Panc1 (cell line): ENCODE results near the gene C6orf89. TPM values are rescaled to one million over a fixed set of nuclear protein-coding genes. Genes with fewer than 3 reads are reported as not detected.

Experiments used
- ATAC-seq: fragments of 200-7000 bp; cut with Tn5 transposase; 2 replicates; pipeline ENCODE4 v1.9.1; 2020; ENCODE audit warnings: mild to moderate bottlenecking, moderate library complexity
- BruUV-seq: library from RNA; stranded (reverse); fragments of 400-500 nt; replicated peaks from 2 replicates; lab custom pipeline; 2021; lab: Mats Ljungman, UMichigan
- CTCF ChIA-PET: fragments of 300-600 bp; sonication (Branson Sonifier 250); formaldehyde crosslinking; loops from one replicate; lab custom pipeline; 2022; ENCODE audit warnings: antibody characterized with exemption; lab: Charles Lee
- POLR2A ChIA-PET: fragments of 300-600 bp; sonication (Branson Sonifier 250); formaldehyde crosslinking; loops from one replicate; lab custom pipeline; 2022; ENCODE audit warnings: antibody characterized with exemption; lab: Charles Lee
- DNase-seq: peaks from one replicate; pipeline ENCODE4 v3.0.0-alpha.2; 2010; ENCODE audit warnings: low read depth, low spot score
- H3K27ac ChIP-seq: 2 replicates; pipeline ENCODE4 v1.5.1; 2011; ENCODE audit warnings: mild to moderate bottlenecking, low read length, inconsistent platforms
- H3K27me3 ChIP-seq: fragments of 200-500 bp; sonication (Bioruptor generic); 2 replicates; pipeline ENCODE4 v1.6.0; 2014; ENCODE audit warnings: low read length, inconsistent platforms; ENCODE audit not compliant: control insufficient read depth, insufficient read depth
- H3K36me3 ChIP-seq: fragments of 200-500 bp; sonication (Bioruptor generic); 2 replicates; pipeline ENCODE4 v1.5.1; 2014; ENCODE audit warnings: inconsistent platforms, mild to moderate bottlenecking, low read length, moderate library complexity; ENCODE audit not compliant: control insufficient read depth, insufficient read depth
- H3K4me1 ChIP-seq: 2 replicates; pipeline ENCODE4 v1.5.1; 2011; ENCODE audit warnings: inconsistent platforms, mild to moderate bottlenecking, low read length, moderate library complexity; ENCODE audit not compliant: control insufficient read depth, insufficient read depth
- H3K4me3 ChIP-seq, 2 experiments: 2 replicates each; pipeline ENCODE4 v1.5.1; 2011 to 2012; ENCODE audit warnings: low read depth in 2 of 2, low read length in 2 of 2, mild to moderate bottlenecking in 2 of 2, inconsistent platforms in 1 of 2, moderate library complexity in 1 of 2
- H3K9me3 ChIP-seq: fragments of 200-500 bp; sonication (Bioruptor generic); 2 replicates; pipeline ENCODE4 v1.5.1; 2014; ENCODE audit warnings: low read depth, mild to moderate bottlenecking, inconsistent platforms, low read length, moderate library complexity; ENCODE audit not compliant: control insufficient read depth, insufficient read depth
- POLR2AphosphoS5 ChIP-seq: IDR thresholded peaks from 2 replicates; pipeline ENCODE4 v1.6.1; 2012; ENCODE audit warnings: mild to moderate bottlenecking, low read depth, low read length, moderate library complexity
- SIN3A ChIP-seq: IDR thresholded peaks from 2 replicates; pipeline ENCODE4 v1.6.1; 2012; ENCODE audit warnings: low read depth, mild to moderate bottlenecking, low read length, moderate library complexity, borderline replicate concordance; ENCODE audit not compliant: insufficient read depth
- TCF7L2 ChIP-seq: IDR thresholded peaks from 2 replicates; pipeline ENCODE4 v1.6.1; 2011; ENCODE audit warnings: mild to moderate bottlenecking, low read depth, low read length, inconsistent platforms
- in situ Hi-C: cut with HindIII; loops from 2 replicates; pipeline ENCODE4 v1.10.0; 2016; ENCODE audit warnings: low sequenced_read_pairs, low pct_unique_long_range_greater_than_20kb
- intact Hi-C: fragments of 100-400 bp; cut with micrococcal nuclease; formaldehyde crosslinking; loops from one replicate; pipeline ENCODE4 v1.10.0; 2022; ENCODE audit not compliant: unreplicated experiment
- total RNA-seq: library from RNA; stranded (reverse); gene quantifications from one replicate; pipeline ENCODE4 v1.2.1, GENCODE V29; 2021; ENCODE audit not compliant: unreplicated experiment
- TF ChIP-seq, protein P1 (sequence below): fragments of 450-650 bp; IDR thresholded peaks from 2 replicates; pipeline ENCODE4 v1.5.1; 2017; ENCODE audit warnings: mild to moderate bottlenecking
- TF ChIP-seq, protein P2 (sequence below), 2 experiments: IDR thresholded peaks; 2 replicates each; pipeline ENCODE4 v1.6.1; 2011 to 2012; ENCODE audit warnings: low read depth in 2 of 2, control low read depth in 1 of 2, low read length in 1 of 2, mild to moderate bottlenecking in 1 of 2, moderate library complexity in 1 of 2; ENCODE audit not compliant: insufficient read depth in 1 of 2

C6orf89 gene
- total RNA-seq, 1 experiment from 2014 or later, result 59.2 TPM

DNA sequence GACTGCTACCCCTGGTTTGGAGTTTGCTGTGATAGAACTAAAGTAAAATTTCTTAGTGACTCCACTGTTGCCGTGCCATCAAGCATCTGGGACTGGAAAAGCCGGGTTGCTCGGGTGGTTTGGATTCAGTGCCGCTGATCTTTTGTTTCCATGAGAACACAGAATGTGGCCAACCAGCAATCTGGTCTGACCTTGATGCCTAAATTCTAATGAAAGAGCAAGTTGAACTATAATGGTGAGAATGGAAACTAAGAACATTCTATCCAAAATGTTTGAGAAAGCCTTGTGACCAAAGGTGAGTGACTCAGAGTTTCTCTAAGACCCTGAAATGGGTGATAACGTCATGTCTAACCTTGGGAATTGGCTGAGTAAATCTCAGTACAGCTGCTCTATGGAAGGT, 58.9 kb downstream of the C6orf89 start:
- no TSS peak for BruUV-seq
- Histone ChIP-seq H3K9me3 (no peaks in the 10 kb centered on the region), H3K4me1 (peaks cover 5% of the 10 kb centered on the region; the same call in 1 of the 2 replicates), H3K27ac (no peak overlapping the region), H3K27me3 (no peaks in the 10 kb centered on the region), H3K4me3 (no peak overlapping the region), H3K36me3 (no peaks in the 10 kb centered on the region)
- in situ Hi-C loops (no loop called here), intact Hi-C loops (no loop called here)
- DNase-seq (no peak), ATAC-seq (no peak)
- CTCF ChIA-PET, result no interaction called here
- no peak for TF ChIP-seq SIN3A
- no peak for TF ChIP-seq POLR2AphosphoS5
- TF ChIP-seq TCF7L2, result no peak
- TF ChIP-seq, protein P1, sequence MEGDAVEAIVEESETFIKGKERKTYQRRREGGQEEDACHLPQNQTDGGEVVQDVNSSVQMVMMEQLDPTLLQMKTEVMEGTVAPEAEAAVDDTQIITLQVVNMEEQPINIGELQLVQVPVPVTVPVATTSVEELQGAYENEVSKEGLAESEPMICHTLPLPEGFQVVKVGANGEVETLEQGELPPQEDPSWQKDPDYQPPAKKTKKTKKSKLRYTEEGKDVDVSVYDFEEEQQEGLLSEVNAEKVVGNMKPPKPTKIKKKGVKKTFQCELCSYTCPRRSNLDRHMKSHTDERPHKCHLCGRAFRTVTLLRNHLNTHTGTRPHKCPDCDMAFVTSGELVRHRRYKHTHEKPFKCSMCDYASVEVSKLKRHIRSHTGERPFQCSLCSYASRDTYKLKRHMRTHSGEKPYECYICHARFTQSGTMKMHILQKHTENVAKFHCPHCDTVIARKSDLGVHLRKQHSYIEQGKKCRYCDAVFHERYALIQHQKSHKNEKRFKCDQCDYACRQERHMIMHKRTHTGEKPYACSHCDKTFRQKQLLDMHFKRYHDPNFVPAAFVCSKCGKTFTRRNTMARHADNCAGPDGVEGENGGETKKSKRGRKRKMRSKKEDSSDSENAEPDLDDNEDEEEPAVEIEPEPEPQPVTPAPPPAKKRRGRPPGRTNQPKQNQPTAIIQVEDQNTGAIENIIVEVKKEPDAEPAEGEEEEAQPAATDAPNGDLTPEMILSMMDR, result no peak
- TF ChIP-seq, protein P2, sequence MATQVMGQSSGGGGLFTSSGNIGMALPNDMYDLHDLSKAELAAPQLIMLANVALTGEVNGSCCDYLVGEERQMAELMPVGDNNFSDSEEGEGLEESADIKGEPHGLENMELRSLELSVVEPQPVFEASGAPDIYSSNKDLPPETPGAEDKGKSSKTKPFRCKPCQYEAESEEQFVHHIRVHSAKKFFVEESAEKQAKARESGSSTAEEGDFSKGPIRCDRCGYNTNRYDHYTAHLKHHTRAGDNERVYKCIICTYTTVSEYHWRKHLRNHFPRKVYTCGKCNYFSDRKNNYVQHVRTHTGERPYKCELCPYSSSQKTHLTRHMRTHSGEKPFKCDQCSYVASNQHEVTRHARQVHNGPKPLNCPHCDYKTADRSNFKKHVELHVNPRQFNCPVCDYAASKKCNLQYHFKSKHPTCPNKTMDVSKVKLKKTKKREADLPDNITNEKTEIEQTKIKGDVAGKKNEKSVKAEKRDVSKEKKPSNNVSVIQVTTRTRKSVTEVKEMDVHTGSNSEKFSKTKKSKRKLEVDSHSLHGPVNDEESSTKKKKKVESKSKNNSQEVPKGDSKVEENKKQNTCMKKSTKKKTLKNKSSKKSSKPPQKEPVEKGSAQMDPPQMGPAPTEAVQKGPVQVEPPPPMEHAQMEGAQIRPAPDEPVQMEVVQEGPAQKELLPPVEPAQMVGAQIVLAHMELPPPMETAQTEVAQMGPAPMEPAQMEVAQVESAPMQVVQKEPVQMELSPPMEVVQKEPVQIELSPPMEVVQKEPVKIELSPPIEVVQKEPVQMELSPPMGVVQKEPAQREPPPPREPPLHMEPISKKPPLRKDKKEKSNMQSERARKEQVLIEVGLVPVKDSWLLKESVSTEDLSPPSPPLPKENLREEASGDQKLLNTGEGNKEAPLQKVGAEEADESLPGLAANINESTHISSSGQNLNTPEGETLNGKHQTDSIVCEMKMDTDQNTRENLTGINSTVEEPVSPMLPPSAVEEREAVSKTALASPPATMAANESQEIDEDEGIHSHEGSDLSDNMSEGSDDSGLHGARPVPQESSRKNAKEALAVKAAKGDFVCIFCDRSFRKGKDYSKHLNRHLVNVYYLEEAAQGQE (IDR thresholded peaks at IDR 0.05; ENCODE audit: insufficient read depth in 1 of 2, low read depth in 2 of 2, low read length in 1 of 2), result no peak
- POLR2A ChIA-PET, result no interaction called here

GRCh38 chr6:36945301-36945700, 59.5 kb downstream of the C6orf89 start:
- Histone ChIP-seq H3K27ac (no peak overlapping the region), H3K4me1 (peaks cover 5% of the 10 kb centered on the region; the same call in 1 of the 2 replicates), H3K4me3 (no peak overlapping the region), H3K9me3 (no peaks in the 10 kb centered on the region), H3K36me3 (no peaks in the 10 kb centered on the region), H3K27me3 (no peaks in the 10 kb centered on the region)
- no peak for TF ChIP-seq TCF7L2
- TF ChIP-seq POLR2AphosphoS5, result no peak
- TF ChIP-seq, protein P2 (IDR thresholded peaks at IDR 0.05; ENCODE audit: insufficient read depth in 1 of 2, low read depth in 2 of 2, low read length in 1 of 2), result no peak
- TF ChIP-seq, protein P1, result no peak
- TF ChIP-seq SIN3A, result no peak
- DNase-seq, result no peak
- BruUV-seq, result no TSS peak
- ChIA-PET POLR2A (no interaction called here), CTCF (no interaction called here)
- in situ Hi-C loops, result no loop called here
- intact Hi-C loops, result no loop called here
- no peak for ATAC-seq
